ENCODE measurements around the gene RNF138. TPM values are rescaled to one million over a fixed set of nuclear protein-coding genes. Genes with fewer than 3 reads are reported as not detected.

Gene RNF138
- total and polyA plus RNA-seq, 2 of the 13 experiments (the other 11 are each of a cell fraction or from before 2014, with no cell fraction given), result 14.6 to 33.6 TPM

DNA sequence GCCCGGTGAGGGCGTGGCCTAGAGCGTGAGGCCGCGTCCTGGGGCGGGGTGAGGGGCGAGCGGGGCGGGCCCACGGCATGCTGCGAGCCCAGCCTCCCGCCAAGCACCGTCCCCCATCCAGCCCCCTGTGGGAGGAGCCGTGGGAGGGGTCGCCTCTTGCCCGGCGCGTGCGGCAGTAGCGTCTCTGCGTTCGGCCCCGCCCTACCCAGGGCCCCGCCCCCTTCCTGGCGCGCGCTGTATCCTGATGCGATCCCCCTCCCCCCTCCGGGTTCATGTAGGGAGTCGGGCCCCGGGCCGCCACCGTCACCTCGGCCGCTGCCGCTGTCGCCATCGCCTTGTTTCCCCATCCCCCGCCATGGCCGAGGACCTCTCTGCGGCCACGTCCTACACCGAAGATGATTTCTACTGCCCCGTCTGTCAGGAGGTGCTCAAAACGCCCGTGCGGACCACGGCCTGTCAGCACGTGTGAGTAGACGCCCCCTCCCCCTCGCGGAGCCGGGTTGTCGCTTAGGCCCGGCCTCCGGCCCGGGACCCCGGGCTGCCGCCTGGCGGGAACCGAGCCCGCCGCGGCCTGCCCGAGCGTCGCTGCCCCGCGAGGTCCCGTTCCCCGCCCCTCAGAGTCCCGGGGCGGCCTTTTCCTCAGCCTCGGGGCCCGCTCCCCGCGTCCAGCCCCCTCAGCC, 888 bp downstream of the RNF138 start (continued):
- 0 out of 2 replicates have a peak, but pooled peaks have one; percentile 2 for TF ChIP-seq ZNF605 (CRISPR knock-in tag; IDR thresholded peaks at IDR 0.05)
- TF ChIP-seq, protein P1, sequence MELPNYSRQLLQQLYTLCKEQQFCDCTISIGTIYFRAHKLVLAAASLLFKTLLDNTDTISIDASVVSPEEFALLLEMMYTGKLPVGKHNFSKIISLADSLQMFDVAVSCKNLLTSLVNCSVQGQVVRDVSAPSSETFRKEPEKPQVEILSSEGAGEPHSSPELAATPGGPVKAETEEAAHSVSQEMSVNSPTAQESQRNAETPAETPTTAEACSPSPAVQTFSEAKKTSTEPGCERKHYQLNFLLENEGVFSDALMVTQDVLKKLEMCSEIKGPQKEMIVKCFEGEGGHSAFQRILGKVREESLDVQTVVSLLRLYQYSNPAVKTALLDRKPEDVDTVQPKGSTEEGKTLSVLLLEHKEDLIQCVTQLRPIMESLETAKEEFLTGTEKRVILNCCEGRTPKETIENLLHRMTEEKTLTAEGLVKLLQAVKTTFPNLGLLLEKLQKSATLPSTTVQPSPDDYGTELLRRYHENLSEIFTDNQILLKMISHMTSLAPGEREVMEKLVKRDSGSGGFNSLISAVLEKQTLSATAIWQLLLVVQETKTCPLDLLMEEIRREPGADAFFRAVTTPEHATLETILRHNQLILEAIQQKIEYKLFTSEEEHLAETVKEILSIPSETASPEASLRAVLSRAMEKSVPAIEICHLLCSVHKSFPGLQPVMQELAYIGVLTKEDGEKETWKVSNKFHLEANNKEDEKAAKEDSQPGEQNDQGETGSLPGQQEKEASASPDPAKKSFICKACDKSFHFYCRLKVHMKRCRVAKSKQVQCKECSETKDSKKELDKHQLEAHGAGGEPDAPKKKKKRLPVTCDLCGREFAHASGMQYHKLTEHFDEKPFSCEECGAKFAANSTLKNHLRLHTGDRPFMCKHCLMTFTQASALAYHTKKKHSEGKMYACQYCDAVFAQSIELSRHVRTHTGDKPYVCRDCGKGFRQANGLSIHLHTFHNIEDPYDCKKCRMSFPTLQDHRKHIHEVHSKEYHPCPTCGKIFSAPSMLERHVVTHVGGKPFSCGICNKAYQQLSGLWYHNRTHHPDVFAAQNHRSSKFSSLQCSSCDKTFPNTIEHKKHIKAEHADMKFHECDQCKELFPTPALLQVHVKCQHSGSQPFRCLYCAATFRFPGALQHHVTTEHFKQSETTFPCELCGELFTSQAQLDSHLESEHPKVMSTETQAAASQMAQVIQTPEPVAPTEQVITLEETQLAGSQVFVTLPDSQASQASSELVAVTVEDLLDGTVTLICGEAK (IDR thresholded peaks at IDR 0.05), result no peak
- TF ChIP-seq, protein P1 (CRISPR knock-in tag; IDR thresholded peaks at IDR 0.05), result 0 out of 2 replicates have a peak, but pooled peaks have one; percentile 42
- TF ChIP-seq, protein P2, sequence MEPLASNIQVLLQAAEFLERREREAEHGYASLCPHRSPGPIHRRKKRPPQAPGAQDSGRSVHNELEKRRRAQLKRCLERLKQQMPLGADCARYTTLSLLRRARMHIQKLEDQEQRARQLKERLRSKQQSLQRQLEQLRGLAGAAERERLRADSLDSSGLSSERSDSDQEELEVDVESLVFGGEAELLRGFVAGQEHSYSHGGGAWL (CRISPR knock-in tag; IDR thresholded peaks at IDR 0.05), result peak; percentile 57; the same call in 1 of the 2 replicates
- no peak for TF ChIP-seq MED8 (CRISPR knock-in tag; IDR thresholded peaks at IDR 0.05; ENCODE audit: insufficient replicate concordance)
- no peak for TF ChIP-seq SOX13 (IDR thresholded peaks at IDR 0.05)
- TF ChIP-seq SOX13 (CRISPR knock-in tag; conservative IDR thresholded peaks at IDR 0.05 in 1 of 2, IDR thresholded peaks at IDR 0.05 in 1 of 2), result no peak
- no peak for TF ChIP-seq ZNF567 (CRISPR knock-in tag; IDR thresholded peaks at IDR 0.05; ENCODE audit: borderline replicate concordance)
- TF ChIP-seq KDM3A (CRISPR knock-in tag; IDR thresholded peaks at IDR 0.05; ENCODE audit: low read depth), result 0 out of 2 replicates have a peak, but pooled peaks have one; percentile 12
- no peak for TF ChIP-seq KLF16 (CRISPR knock-in tag; IDR thresholded peaks at IDR 0.05)
- no peak for TF ChIP-seq FOSL1 (CRISPR knock-in tag; IDR thresholded peaks at IDR 0.05; ENCODE audit: borderline replicate concordance)
- no peak for TF ChIP-seq ATF7 (IDR thresholded peaks at IDR 0.05)
- peak; percentile 39; the same call in 1 of the 2 replicates for TF ChIP-seq ATF7 (CRISPR knock-in tag; IDR thresholded peaks at IDR 0.05)
- TF ChIP-seq ZNF280B (CRISPR knock-in tag; IDR thresholded peaks at IDR 0.05; ENCODE audit: borderline replicate concordance), result peak; percentile 43; the same call in 1 of the 2 replicates
- TF ChIP-seq MXI1 (IDR thresholded peaks at IDR 0.05; ENCODE audit: borderline replicate concordance, low read depth, low read length), result 0 out of 3 replicates have a peak, but pooled peaks have one; percentile 47
- TF ChIP-seq, protein P3, sequence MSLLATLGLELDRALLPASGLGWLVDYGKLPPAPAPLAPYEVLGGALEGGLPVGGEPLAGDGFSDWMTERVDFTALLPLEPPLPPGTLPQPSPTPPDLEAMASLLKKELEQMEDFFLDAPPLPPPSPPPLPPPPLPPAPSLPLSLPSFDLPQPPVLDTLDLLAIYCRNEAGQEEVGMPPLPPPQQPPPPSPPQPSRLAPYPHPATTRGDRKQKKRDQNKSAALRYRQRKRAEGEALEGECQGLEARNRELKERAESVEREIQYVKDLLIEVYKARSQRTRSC (CRISPR knock-in tag; IDR thresholded peaks at IDR 0.05; ENCODE audit: low read depth), result no peak
- no peak for TF ChIP-seq RXRA (CRISPR knock-in tag; IDR thresholded peaks at IDR 0.05)
- no peak for TF ChIP-seq ZNF713 (CRISPR knock-in tag; IDR thresholded peaks at IDR 0.05)
